GM21526 (cell line): ENCODE results near the gene ZDHHC14.

Experiments used
- ATAC-seq: cut with Tn5 transposase; IDR thresholded peaks from one replicate; pipeline ENCODE4 v1.9.1; 2021; ENCODE audit warnings: moderate library complexity; ENCODE audit not compliant: unreplicated experiment, low FRiP score

The ZDHHC14 gene

DNA sequence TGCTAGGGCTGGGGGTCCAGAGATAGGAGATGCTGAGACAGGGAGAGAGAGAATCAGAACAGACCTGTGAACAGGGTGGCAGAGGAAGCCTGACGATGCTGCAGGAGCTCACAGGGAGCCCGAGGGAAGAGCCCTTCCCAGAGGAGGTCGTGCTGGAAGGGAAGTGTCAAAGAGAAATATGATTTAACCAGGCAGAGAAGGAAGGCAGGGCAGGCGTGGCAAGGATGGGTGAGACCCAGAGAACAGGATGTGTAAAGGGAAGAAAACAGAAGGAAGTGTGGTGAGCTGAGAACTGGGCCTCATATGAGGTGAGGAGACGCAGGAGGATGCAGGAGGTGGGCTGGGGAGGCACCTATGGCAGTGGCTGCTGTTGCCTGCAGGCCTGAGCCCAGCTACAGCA lies 105.6 kb downstream of the ZDHHC14 start:
- no peak for ATAC-seq

DNA sequence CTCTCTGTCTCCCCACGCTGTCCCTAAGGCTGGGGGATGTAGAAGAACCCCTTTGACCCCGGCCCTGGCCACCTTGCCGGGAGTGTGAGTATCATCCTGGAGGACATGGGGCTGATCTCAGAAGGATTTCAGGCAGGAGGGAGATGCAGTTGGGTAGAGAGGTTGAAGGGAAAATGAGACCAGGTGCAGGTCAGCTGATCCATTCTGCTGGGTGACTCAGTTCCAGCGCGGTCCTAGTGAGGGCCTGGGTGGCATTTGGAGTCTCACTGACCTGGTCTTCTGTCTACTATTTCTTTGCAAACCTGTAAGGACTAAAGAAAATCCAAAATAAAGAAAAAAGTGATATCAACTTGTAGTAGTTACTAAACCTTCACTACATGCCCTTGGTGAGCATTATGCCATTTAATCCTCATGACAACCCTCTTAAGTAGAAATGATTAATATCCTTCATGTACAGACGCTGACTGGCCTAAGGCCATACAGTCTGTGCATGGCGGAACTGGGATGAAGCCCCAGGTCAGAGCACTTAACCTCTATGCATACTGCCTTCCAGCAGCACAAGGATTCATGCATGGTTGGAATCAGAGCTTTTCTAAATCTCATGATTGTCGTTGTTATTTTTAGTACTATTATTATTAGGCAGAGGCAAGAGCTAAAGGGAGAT lies 106.3 kb downstream of the ZDHHC14 start:
- ATAC-seq: no peak

DNA sequence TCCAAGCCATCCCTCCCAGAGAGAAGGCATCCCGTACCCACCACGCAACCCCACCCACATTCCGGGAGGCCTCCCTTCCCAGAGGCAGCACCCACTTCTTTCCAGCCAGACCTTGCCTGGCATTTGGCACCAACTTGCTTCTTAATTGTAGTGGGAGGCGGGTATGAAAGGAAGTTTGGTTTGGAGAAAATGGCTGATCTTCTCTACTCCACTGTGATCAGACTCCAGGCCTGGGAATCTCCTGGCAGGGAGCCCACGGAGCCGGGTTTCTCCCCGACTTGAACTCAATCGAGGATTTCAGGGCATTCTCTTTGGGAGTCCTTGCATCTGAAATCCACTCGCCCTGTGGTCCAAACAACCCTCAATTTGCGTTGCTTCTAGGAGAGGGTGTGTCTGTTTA lies 107.1 kb downstream of the ZDHHC14 start:
- no peak for ATAC-seq

DNA sequence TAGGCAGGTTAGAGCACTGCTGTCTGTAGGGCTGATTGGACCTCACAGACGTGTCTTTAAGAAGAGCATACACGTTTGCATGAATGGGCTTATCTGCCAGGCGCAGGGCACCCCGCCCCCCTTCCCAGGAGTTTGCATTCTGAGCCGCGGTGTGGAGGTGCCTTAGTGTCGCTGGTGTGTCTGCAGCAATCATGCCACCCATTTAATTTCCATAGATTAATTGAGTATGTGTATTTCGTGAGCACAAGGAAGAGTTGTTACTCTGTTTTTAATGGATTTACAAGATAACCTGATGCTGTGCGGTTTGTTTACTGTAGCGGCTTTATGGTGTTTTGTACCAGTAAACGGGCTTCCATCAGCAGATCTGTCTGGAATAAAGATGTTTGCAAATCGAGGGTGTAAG lies 107.7 kb downstream of the ZDHHC14 start:
- ATAC-seq: no peak

DNA sequence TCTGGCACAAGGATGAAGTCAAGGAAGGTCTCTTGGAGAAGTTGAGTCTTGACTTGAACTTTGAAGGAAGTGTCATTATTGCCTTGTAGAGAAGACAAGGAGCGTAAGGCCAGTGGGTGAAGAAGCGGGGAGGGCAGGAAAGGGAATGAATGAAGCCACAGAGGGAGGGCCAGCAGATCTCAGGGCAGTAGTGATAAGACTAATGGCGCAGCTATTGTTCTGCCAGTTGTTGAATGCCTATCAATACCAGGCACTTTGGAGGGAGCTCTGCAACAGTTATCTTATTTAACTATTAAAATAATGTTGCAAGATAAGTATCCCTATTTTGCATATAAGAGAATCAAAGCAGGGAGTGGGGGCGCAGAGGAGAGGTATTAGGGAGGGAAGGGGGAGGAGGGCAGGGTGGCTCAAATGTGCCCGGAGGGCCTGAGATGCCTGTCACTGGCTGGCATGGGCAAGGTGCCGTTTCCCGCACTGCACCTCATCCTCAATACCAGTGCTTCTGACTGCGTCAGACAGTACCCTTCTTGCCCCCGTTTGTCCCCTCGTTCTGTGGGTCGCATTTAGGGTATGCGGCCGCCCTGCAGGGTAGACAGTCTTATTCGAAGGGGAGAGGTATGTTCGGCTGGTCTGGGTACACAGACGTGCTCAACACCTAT lies 109.8 kb downstream of the ZDHHC14 start:
- no peak for ATAC-seq

DNA sequence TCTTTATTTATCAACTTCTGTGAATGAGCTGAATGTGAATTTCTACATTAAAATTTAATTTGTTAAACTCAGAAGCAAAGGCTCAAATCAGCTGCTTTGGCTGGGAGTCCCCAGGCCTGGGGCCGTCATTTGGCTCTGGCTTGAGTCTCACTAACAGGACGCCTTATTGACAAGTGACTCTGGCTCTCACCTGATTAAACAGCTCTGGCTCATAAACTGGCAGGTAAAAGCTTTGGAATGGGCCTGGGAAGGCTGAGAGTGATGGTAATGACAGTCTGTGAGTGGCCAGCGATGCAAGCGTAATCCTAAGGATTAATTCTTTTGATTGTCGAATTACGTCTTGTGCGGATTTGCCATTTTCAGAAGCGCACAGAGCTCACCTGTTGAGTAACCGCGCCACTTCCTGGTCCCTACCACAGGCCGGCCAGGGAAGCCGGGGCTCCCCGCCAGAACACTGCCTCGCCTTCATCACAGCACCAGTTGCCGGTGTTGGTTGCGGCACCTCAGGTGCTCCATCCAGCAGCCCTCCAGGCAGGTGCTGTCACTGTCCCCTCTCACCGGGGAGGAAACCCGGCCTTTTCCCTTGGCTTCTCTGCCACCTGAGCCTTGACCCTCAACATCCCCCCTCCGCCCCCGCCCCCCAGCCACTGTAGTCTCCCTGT lies 110.7 kb downstream of the ZDHHC14 start:
- ATAC-seq: no peak

DNA sequence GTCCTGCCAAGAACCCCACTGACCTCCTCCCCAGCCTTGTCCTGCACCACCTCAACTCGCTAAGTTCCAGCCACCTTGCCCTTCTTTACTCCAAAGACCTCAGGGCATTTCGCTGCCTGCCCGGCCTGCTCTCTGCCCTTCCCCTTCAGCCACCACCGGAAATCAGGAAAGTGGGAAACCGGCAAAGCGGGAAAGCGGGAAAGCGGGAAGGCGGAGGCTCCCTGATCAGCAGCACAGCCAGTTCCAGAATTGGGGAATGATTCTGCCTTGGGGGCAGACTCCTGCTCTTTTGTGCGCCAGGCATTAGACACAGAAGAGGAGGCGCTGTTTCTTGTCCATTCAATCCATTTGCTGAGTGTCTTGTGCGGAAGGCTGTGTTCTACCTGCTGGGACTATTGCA lies 111.3 kb downstream of the ZDHHC14 start:
- no peak for ATAC-seq

DNA sequence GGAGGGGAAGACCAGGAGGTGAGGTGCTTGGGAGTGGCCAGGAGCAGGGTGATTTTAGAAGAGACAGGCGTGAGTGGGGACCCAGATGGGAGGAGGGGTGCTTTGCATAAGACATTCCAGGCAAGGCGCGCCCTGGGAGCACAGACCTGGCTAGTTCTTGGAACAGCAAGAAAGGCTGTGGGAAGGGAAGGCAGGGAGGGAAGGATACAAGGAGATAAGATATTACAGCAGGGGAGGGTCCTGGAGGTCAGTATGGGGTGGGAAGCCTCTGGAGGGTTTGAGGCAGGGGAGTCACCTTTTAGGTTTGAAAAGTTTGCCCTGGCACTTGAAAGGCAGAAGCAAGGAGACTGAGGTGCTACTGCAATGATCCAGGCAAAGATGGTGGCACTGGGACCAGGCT lies 111.8 kb downstream of the ZDHHC14 start:
- ATAC-seq: no peak

DNA sequence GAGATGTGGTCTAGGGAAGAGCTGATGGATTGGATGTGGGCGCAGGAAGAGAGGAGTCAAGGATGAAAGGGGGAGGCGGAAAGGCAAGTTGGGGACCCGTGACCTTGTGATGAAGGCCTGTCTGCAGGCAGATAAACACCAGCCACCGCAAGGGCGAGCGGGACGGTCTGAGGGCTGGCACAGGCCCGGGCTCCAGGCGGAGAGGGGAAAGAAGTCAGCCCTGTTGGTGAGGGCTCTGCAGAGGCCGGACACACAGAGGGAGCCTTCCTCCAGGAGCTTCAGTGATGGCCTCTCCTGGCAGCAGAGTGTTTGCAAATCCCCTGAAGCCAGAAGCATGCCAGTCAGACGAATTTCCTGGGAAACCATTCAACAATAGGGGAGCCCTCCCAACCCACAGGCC lies 112.2 kb downstream of the ZDHHC14 start:
- ATAC-seq: no peak

DNA sequence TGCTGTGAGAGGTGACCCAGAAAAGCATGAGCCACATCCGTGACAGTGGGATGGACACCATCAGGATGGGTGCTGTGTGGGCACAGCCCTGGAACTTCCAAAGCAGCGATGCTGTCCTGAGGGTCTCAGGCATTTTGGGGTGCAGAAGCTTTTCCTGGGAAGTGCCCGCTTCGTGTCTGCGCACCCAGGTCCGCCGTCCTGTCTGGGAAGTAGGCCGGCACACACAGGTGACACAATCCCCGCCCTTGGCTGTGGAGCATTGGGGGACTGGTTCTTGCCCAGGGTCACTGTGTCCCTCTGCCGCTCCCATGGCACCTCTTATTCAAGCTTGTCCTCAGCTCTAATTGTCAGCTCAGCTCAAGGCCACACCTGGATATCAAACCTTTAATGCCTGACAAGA lies 112.6 kb downstream of the ZDHHC14 start:
- no peak for ATAC-seq

DNA sequence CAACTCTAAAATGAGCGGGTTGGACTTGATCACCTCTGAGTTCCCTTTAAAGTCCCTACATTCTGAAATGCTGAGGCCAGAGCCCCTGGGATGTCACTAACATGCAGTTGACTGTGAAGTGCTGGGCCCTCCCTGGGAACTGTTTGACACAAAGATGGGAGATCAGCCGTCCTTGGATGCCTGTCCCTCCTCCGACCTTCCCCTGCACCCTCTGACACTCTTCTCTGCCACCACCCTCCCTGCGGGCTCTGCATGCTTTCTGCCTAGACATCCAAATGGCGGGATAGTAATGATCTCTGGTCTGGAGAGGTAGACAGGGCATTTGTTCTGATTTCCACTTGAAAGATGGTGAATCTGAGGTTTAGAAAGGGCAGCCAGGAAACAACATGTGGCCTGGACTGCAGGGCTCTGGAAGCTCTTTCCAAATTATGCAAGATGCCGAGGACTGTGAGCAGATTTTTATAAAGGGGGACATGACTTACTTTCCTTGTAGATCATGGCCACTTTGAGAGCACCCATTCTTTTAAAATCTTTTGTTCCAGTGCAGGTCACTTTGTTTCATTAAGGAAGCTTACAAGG lies 113.2 kb downstream of the ZDHHC14 start:
- no peak for ATAC-seq

DNA sequence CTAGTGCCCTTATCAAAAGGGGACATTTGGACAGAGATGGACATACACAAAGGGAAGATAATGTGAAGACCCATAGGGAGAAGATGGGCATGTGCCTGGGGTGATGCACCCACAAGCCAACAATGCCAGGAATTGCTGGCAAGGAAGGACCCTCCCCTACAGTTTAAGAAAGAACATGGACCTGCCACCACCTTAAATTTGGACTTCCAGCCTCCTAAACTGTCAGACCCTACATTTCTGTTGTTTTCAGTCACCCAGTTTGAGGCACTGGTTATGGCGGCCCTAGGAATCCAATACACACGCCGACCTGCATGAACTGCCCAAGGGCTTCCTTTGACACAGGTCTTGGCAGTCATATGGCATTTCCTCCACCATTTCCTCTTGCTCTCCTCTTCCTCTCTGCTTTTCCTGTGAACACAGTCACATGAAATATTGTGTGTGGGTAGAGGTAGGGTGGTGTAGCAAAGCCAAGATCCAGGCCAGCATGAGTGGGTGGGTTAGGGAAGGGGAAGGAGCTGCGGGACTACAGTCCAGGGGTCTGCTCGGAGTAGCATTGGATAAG lies 115.6 kb downstream of the ZDHHC14 start:
- ATAC-seq: no peak

DNA sequence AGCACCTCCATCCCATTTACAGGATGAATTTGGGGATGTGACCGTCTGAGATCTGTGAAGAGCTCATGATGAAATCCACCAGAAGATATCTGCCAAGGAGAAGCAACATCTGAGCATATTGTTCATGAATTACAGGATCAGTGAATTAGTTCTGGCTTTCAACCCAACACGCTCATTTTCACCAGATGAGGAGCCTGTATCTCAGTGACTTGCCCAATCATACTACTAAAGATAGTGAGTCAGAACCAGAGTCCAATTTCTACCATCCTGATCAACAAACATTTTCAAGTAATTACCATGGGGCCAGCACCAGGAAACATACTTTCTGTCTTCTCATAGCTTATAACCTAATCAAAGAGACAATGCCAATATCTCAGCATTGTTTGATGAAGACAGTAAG lies 116.6 kb downstream of the ZDHHC14 start:
- ATAC-seq: no peak

DNA sequence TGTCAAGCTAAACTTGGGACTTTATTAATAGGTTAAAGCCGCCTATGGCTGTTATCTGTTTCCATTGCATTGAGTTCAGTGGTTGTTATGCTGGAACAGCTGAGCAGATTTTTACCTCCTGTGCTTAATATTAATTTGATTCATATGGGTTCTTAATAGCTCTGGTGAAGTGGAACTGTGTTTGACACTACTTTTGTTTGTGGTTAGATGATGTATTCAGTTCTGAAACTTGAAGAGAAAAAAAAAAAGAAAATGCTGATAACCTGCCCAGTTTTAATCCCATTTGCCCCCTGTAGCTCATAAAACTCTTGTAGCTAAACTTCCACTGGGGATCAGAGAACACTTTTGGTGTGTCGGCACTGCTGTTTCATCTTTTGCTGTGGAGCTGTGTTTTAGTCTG lies 117.8 kb downstream of the ZDHHC14 start:
- no peak for ATAC-seq

DNA sequence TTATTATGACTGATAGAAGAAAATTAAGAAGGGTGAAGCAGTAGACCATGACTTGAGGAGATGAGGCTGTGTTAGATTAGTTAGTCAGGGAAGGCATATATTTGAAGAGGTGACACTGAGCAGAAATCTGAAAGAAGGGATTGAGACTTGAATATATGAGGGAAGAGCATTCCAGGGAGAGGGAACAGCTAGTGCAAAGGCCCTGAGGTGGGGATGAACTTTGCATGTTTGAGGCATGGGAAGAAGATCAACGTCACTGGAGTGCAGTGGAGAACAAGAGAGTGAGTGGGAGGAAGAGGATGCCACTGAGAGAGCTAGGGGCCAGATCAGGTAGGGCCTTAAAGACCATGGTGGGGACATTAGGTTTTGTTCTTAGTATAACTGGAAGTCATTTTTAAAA lies 119.0 kb downstream of the ZDHHC14 start:
- no peak for ATAC-seq

DNA sequence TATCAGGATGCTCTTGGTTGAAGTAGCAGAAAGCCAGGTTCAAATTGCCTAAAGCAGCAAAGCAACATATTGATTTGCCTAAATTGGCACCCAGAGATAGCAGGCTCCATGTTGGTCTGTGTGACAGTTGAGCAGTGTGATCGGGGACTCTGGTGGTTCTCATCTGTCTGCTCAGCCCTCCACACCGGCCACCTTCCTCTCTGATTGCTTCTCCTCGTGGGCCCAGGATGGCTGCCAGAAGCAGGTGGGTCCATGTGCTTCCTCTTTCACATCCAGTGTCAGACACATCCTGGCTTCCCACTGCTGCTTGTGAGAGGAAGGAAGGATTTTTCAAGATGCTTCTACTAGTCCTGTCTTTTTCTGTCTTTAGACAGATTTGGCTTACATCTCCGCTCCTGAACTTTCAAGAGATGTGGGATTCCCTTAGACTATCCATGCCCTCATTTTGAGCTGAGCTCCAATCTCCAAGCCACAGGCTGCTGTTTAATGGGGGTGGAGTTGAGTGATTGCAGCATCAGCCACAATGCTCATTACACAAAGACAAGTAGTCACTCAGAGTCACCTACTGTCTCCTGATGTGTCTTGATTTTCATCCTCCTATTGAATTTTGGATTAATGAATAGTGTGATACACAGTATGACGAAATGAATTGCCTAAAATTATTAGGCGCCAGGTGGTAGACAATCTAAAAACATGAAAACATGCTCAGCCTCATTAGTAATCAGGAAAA lies 122.2 kb downstream of the ZDHHC14 start:
- no peak for ATAC-seq

DNA sequence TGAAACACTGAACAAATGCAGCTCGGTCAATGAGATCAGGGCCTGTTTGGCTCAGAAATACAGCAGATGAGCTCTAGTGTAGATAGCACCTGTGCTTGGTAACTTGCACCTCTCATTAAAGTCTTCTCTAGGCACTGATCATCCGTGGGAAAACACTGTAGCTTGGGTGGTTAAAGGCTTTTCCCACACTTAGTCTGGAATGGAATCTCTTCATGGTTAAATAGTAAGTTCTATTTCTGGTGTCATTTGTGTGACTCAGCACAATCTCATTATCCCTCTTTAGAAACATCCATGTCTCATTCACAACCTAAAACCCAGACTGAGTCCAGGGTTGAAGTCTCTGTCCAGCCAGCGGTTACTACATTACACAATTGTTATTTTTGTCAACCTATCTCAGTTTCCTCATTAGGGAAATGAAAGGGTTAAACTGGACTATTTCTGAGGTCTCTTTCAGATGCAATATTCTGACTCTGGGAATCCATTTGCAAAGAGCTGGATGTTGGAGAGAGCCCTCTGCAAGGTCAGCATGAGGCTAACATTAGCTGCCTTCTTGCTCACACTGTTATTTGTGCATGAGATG lies 125.0 kb downstream of the ZDHHC14 start:
- ATAC-seq: no peak

DNA sequence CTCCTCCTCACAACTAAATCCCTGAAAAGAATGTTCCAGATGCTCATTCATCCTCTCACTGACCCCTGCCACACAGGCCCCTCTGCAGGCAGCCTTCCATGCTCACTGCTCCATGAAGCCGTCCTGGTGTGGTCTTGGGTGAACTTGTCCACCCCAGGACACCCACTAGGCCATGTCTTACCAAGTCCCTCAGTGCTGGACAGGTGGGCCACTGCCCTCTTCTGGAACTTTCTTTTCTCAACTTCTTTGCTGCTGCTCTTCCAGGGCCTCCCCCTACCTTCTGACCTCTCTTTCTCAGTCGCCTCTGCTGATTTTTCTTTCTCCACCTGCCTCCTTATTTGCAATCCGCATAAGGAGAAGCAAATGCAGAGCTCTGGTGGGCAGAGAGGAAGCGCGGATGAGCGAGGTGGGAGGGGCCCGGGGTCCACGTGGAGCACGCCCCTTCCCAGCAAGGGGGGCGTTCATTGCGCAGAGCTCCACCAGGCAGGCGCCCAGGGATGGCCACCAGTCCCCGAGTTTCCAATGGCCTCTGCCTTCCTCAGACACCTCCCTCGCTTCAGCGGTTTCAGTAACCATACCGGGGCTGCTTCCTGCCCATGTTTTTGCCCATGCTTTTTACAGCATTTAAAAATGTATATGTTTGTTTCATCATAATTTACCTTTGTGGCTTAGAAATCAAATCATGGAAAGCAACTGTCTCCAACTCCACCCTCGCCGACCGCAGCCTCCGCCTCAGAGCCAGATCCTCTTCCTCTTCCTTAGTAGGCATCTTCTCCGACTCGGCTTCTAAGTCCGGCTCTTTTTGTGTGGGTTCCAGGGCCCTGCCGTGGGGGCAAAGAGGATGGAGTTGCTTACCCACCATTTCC lies 129.6 kb downstream of the ZDHHC14 start:
- no peak for ATAC-seq

DNA sequence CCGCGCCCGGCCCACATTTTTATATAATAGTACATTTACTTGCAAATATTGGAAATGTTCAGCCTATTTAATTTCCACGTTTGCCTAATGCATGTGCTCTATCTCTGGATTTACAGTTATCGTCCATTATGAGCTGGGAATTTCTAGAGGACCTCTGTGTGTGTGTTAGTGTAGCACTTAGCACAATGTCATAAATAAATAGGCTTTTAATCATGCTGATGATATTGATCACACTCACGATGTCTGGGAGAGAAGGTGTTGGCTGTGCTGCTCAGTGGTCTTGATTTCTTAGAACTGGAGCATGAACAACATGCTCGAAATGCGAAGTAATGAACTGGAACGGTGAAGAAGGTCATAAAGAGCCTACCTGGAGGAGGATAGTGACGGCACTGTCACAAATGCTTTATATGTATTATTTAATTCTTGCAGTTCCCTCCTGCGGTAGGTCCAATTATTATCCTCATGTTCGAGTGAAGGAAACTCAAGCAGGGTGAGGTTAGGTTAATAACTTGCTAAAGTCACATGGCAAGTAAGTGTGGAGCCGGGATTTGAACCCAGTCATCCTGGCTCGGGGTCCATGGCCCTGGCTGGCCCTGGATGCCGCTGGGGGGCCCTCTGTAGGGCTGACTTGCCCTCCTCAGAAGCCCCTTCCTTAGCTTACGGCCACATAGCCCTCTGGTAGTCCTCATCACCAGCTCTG lies 130.8 kb downstream of the ZDHHC14 start:
- ATAC-seq: no peak
